Measurements from ENCODE around the gene MTHFD2.
"Not testable (repeated sequence)": the region's sequence is repeated elsewhere in the genome, so short reads cannot be mapped to it uniquely, and the experiment has no call there.

Gene MTHFD2

DNA sequence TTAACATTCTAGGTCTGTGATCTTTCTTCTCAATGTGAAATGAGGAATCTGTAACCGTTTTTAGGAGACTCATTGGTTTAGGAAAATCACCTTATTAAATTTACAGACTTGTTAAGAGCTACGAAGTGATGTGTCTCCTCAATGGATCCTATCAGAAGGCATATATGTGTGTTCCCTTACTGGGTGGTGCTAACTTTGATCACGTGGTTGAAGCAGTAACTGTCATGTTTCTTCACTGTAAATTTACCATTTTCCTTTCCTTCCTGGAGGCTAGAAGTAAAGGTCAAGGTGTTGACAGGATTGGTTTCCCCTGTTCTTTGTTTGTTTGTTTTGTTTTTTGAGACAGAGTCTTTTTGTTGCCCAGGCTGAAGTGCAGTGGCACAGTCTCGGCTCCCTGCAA is 1.4 kb upstream of the MTHFD2 start:
- no peak for DNase-seq (ENCODE audit: low read depth, low spot score)

DNA sequence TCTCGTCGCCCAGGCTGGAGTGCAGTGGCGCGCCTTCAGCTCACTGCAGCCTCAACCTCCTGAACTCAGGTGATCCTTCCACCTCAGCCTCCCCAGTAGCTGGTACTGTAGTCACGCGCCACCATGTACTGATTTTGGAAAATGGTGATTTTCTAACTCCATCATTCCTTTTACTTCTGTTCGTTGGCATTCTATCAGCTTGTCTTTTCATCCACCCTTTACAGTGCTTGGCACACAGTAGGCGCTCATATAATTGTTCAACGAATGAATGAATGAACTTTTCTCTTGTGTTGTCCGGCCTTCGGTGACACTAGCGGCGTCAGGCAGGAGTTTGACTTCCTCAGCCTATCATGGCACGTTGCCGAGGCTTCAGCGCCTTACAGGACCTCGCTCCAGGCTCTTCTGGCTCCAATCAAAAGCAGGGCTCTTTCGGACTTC is 373 bp upstream of the MTHFD2 start:
- no peak for DNase-seq (ENCODE audit: low read depth, low spot score)

GRCh38 chr2:74199275-74199701 is 873 bp downstream of the MTHFD2 start:
- no peak for DNase-seq (ENCODE audit: low read depth, low spot score)

- DNase-seq (ENCODE audit: low read depth, low spot score) = no peak
Measured at GRCh38 chr2:74199871-74200305, 1.5 kb downstream of the MTHFD2 start.

- DNase-seq (ENCODE audit: low read depth, low spot score) = no peak
Measured at GRCh38 chr2:74201196-74201595, 2.8 kb downstream of the MTHFD2 start.

DNA sequence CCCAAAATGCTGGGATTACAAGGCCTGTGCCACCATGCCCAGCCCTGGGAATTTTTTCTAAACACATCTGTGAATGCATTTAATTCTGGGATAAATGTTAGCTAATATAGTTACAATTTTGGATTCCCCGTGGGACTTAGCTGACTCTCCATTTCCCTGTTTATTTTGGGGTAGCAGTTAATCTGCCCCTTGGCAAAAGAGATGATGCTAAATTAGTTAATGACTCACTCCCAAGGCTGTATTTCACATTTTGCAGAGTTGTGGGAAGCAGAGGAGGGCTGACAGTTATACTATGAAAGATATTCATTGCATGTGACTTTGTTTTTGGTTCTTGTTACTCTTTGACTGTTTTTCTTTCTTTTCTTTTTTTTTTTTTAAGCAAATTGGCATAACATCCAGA is 3.2 kb downstream of the MTHFD2 start:
- no peak for DNase-seq (ENCODE audit: low read depth, low spot score)

GRCh38 chr2:74204436-74204835 is 6.0 kb downstream of the MTHFD2 start:
- DNase-seq (ENCODE audit: low read depth, low spot score) = no peak

DNA sequence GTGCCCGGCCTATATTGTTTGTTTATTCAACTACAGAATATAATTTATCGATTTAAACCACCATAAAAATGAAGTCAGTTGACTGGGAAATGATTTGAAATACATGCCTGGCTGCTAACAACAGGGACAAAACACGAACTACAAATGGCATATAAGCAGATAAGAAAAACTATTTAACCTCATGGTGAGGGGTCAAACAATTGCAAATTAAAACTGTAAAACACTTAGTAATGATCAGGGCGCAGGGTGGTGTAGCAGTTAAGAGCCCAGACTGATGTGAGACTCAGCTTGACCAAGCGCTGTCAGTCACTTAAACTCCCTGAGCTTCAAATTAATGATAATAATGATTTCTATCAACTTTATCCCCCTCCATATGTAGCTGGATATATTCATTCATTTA is 6.7 kb downstream of the MTHFD2 start:
- DNase-seq (ENCODE audit: low read depth, low spot score) = no peak

DNA sequence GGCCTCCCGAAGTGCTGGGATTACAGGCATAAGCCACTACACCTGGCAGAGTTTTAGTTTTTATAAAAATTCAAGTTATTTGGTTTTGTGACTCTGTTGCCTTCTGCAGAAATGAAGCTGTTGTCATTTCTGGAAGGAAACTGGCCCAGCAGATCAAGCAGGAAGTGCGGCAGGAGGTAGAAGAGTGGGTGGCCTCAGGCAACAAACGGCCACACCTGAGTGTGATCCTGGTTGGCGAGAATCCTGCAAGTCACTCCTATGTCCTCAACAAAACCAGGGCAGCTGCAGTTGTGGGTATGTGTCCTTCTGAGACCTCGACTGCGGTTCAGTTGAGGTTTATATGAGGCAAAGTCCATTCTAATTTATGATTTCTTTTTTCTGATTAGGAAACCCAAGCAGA is 7.2 kb downstream of the MTHFD2 start:
- DNase-seq (ENCODE audit: low read depth, low spot score) = no peak

DNA sequence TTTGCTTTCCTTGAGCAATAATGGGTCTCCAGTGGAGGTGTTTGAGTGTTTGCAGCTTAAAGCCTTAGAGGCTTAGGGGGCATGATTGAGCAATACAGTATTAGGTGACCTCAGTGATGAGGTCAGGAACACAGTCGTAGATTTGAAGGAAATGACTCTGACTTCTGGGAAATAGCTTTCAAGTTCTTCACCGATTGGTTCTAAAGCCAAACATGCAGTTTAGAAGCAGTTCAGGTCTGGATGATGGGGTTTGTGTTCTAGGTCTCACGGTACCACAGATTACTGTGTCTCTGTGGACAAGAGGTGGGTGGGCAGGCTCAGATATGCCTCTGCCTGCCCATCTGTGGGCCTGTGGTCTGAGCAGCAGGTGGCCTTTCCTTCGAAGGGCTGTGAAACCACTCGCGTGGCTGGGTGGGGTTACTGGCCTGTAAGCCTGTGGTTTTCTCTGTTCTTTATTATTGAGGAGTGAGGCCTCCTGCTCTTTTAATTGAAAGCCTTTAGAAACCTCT is 7.8 kb downstream of the MTHFD2 start:
- DNase-seq (ENCODE audit: low read depth, low spot score) = peak; percentile 13

DNA sequence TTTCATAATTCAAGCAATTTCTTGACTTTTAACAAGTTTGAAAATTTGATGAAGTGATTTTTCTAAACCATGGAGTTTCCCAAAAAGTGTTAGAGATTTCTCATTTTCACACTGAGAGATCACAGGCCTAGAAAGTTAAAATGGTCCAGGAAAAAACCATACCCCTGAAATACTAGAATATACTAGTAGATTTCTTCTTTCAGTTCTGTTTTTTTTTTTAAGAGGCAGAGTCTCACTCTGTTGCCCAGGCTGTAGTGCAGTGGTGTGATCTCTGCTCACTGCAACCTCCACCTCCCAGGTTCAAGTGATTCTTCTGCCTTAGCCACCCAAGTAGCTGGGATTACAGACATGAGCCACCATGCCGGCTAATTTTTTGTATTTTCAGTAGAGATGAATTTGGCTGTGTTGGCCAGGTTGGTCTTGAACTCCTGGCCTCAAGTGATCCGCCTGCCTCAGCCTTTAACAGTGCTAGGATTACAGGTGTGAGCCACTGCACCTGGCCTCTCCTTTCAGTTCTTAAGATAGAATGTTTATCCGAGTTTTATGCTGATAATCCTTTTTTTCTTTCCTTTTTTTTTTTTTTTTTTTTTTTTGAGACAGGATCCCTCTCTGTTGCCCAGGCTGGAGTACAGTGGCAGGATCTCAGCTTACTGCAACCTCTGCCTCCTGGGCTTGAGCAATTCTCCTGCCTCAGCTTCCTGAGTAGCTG is 14.4 kb downstream of the MTHFD2 start:
- DNase-seq (ENCODE audit: low read depth, low spot score) = no peak

- DNase-seq (ENCODE audit: low read depth, low spot score) = not testable (repeated sequence)
Measured at GRCh38 chr2:74215771-74216170, 17.4 kb downstream of the MTHFD2 start.

DNA sequence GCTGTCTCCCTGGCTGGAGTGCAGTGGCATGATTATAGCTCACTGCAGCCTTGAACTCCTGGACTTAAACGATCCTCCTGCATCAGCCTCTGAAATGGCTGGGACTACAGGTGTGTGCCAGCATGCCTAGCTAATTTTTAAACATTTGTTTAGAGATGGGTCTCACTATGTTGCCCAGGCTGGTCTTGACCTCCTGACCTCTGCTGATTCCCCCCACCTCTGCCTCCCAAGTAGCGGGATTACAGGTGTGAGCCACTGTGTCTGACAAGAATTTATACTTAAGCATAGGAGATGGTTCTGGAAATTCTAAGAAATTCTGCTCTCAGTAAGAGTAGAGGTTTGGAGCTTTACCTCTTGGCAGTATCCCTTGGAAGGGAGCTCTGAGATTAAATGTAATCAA is 18.2 kb downstream of the MTHFD2 start:
- no peak for DNase-seq (ENCODE audit: low read depth, low spot score)

DNA sequence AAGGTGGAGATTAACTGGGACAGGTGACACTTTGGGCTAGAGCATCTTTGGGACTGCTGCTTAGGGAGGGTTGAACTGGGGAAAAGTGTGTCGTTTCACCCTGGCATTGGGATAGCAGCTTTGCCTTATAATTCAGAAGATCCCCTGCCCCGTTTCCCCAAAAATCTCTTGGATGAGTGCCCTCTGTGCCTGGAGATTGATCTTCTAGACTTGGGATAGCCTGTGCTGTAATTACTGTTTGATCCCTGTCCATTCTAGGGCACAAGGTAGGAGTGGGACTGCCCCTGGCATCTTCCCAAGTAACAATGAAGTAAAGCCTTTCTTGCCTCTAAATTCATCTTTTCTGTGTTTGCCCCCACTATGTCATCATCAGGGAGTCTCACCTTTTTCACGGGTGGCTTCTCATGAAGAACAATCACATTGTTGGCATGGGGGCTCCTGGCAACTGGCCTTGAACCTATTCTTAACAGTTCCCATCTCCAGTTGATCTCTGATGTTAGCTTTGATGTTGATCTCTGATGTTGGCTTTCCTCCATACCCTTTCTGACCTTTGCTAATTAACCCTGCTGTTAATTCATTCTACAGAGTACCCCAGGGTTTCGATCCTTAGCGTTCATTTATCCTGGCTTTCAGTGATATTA is 21.6 kb downstream of the MTHFD2 start:
- DNase-seq (ENCODE audit: low read depth, low spot score) = no peak

DNA sequence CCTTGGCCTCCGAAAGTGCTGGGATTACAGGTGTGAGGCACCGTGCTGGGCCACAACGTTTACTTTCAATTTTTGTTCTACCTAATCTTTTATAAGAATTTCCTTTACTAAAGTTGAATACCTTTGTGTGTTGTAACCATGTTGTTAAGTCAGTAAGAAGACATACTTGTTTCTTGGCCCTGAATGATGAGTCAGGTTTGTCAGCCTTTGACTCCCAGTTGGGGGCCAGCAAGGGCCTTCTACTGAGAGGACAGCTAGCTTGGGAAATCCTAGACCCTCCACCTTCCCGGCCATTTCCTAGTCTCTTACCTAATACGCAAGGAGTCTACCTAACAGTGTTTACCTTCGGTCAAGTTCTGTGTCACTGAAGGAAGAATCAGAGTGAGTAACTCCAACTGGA is 22.7 kb downstream of the MTHFD2 start:
- DNase-seq (ENCODE audit: low read depth, low spot score) = no peak

- no peak for DNase-seq (ENCODE audit: low read depth, low spot score)
Measured at GRCh38 chr2:74221604-74222299, 23.3 kb downstream of the MTHFD2 start.

GRCh38 chr2:74222300-74222650 is 23.9 kb downstream of the MTHFD2 start:
- DNase-seq (ENCODE audit: low read depth, low spot score) = no peak

GRCh38 chr2:74223941-74224770 is 25.7 kb downstream of the MTHFD2 start:
- DNase-seq (ENCODE audit: low read depth, low spot score) = no peak

GRCh38 chr2:74225698-74226459 is 27.5 kb downstream of the MTHFD2 start:
- DNase-seq (ENCODE audit: low read depth, low spot score) = no peak

GRCh38 chr2:74226648-74227213 is 28.3 kb downstream of the MTHFD2 start:
- no peak for DNase-seq (ENCODE audit: low read depth, low spot score)

DNA sequence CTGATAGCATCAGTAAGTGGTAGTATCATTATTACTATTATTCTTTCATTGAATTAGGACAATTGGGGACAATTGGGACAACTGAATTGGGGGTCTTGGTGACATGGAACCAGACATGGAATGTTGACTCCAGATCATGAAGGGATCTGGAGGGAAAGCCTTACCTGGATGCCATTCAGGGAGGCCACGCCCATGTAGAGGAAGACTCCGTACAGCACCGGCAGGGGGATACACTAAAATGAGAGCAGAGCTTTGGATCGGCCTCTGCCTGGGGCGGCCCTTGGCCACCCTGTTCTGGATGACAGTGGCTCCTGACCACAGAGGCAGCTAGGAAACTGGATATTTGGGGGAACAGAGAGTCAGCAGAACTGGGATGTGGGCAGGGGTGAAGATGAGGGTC is 29.2 kb downstream of the MTHFD2 start:
- no peak for DNase-seq (ENCODE audit: low read depth, low spot score)
